ENCODE results near the gene CYTH1. TPM values are rescaled to one million over a fixed set of nuclear protein-coding genes. Genes with fewer than 3 reads are reported as not detected.

The CYTH1 gene
- total and polyA plus RNA-seq, 10 donors = 66.9 to 169 (median 131) TPM

- H3K9me3 ChIP-seq = no peaks in the 10 kb centered on the region
- H3K4me1 ChIP-seq = peaks cover 80 to 100% (median 94%) of the 10 kb centered on the region in 6 donors
- 39 to 71% (median 53%) methylated on average over 14 of the region's 14 CpGs for WGBS, 5 donors
- intact Hi-C loops (cut with DNase I; ENCODE audit: low total_unique reads) = no loop called here
- no peaks in the 10 kb centered on the region for H3K36me3 ChIP-seq
- no peaks in the 10 kb centered on the region for H3K27me3 ChIP-seq (replicated peaks in 1 of 7)
- DNase-seq = no peak
- peak overlapping the region in 6 of 8 donors; percentile 14 to 79 (median 62) for H3K27ac ChIP-seq
- peak overlapping the region in 6 of 8 donors; percentile 6 to 60 (median 24) for H3K4me3 ChIP-seq
- TF ChIP-seq POLR2AphosphoS5 (IDR thresholded peaks at IDR 0.05) (no peak), POLR2A (IDR thresholded peaks at IDR 0.05) (no peak), CTCF (IDR thresholded peaks at IDR 0.05 in 8 of 11, conservative IDR thresholded peaks at IDR 0.05 in 3 of 11) (peak in 1 of 11 experiments; percentile 4)
Observed at GRCh38 chr17:78717431-78717980, 64.6 kb downstream of the CYTH1 start.

- intact Hi-C loops (cut with DNase I; ENCODE audit: low total_unique reads) = no loop called here
- Histone ChIP-seq H3K36me3 (no peaks in the 10 kb centered on the region), H3K4me3 (peak overlapping the region in 6 of 8 donors; percentile 6 to 60 (median 24)), H3K27ac (peak overlapping the region in 6 of 8 donors; percentile 14 to 79 (median 62)), H3K4me1 (peaks cover 74 to 100% (median 92%) of the 10 kb centered on the region in 6 donors), H3K9me3 (no peaks in the 10 kb centered on the region), H3K27me3 (replicated peaks in 1 of 7) (no peaks in the 10 kb centered on the region)
- DNase-seq = peak; percentile 84
- 46 to 65% (median 50%) methylated on average over 14 to 19 of the region's 19 CpGs for WGBS, 5 donors
- no peak for TF ChIP-seq POLR2A (IDR thresholded peaks at IDR 0.05)
- TF ChIP-seq POLR2AphosphoS5 (IDR thresholded peaks at IDR 0.05) = peak; percentile 43 to 72 (median 56)
- TF ChIP-seq CTCF (IDR thresholded peaks at IDR 0.05 in 8 of 11, conservative IDR thresholded peaks at IDR 0.05 in 3 of 11) = peak in 1 of 11 experiments; percentile 8
Observed at GRCh38 chr17:78716814-78717393, 65.2 kb downstream of the CYTH1 start.

GRCh38 chr17:78716292-78716691 lies 65.8 kb downstream of the CYTH1 start:
- no peaks in the 10 kb centered on the region for H3K27me3 ChIP-seq (replicated peaks in 1 of 7)
- DNase-seq = no peak
- intact Hi-C loops (cut with DNase I; ENCODE audit: low total_unique reads) = no loop called here
- WGBS, 5 donors = 23 to 52% (median 40%) methylated on average over 1 of the region's 1 CpG
- H3K27ac ChIP-seq = peak overlapping the region in 6 of 8 donors; percentile 29 to 79 (median 62)
- no peaks in the 10 kb centered on the region for H3K36me3 ChIP-seq
- peak overlapping the region in 1 of 8 donors; percentile 60 for H3K4me3 ChIP-seq
- TF ChIP-seq POLR2A (IDR thresholded peaks at IDR 0.05) (no peak), POLR2AphosphoS5 (IDR thresholded peaks at IDR 0.05) (no peak), CTCF (IDR thresholded peaks at IDR 0.05 in 8 of 11, conservative IDR thresholded peaks at IDR 0.05 in 3 of 11) (no peak)
- no peaks in the 10 kb centered on the region for H3K9me3 ChIP-seq
- H3K4me1 ChIP-seq = peaks cover 68 to 100% (median 91%) of the 10 kb centered on the region in 6 donors

- Histone ChIP-seq H3K9me3 (no peaks in the 10 kb centered on the region), H3K4me1 (peaks cover 64 to 100% (median 87%) of the 10 kb centered on the region in 6 donors), H3K36me3 (no peaks in the 10 kb centered on the region), H3K4me3 (peak overlapping the region in 1 of 8 donors; percentile 9), H3K27me3 (replicated peaks in 1 of 7) (no peaks in the 10 kb centered on the region), H3K27ac (peak overlapping the region in 6 of 8 donors; percentile 29 to 79 (median 62))
- intact Hi-C loops (cut with DNase I; ENCODE audit: low total_unique reads) = no loop called here
- WGBS, 5 donors = 15 to 33% (median 28%) methylated on average over 1 of the region's 1 CpG
- no peak for DNase-seq
- no peak for TF ChIP-seq POLR2A (IDR thresholded peaks at IDR 0.05)
- TF ChIP-seq CTCF (IDR thresholded peaks at IDR 0.05 in 8 of 11, conservative IDR thresholded peaks at IDR 0.05 in 3 of 11) = no peak
- TF ChIP-seq POLR2AphosphoS5 (IDR thresholded peaks at IDR 0.05) = no peak
Observed at GRCh38 chr17:78715876-78716275, 66.2 kb downstream of the CYTH1 start.

All from spleen (tissue), 11 donors.